Anterior cingulate cortex (tissue), 58 donors: ENCODE results near the gene MISFA.
"Not testable (repeated sequence)": the region's sequence is repeated elsewhere in the genome, so short reads cannot be mapped to it uniquely, and the experiment has no call there.

Source experiments
- DNase-seq, 58 donors: peaks; one replicate each; lab custom pipeline; 2025; lab: John Stamatoyannopoulos, UW

Gene MISFA

DNA sequence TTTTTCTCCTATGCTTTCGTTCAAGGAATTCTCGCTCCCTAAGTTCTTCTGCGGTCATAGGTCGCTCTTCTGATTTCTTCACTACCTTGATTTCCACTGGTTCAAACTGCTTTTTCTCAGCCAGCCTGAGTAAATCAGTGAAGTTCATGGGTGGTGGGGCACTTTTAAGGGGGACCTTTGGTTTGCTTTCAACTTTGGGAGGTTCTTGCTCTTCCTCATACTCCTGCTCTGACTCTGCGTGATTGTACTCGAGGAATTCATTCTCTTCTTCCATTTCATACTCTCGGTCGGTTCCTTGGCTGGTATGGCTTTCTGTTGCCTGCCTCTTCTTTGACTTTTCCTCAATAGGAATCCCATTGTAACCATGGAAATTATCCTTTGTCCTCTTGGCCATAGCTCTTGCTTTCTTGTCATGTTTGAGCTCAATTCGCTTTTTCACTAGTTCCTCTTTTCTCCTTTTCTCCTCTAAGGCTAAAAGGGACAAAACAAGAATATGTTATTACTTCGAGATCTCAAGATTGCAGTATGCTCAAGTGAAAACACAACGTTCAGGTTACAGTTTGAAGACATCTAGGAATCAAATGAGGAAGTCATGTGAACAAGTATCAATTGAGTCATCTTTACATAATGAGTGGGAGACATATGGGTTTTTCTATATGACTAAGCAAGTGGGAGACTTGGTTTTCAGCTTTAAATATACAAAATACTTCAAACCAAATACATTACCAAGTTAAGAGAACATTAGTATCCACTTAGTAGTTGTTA is 16.2 kb downstream of the MISFA start:
- no peak for DNase-seq

- no peak for DNase-seq
Measured at GRCh38 chr11:18617688-18618341, 18.2 kb downstream of the MISFA start.

- peak in 2 of 58 donors; percentile 1 to 48 for DNase-seq
Measured at GRCh38 chr11:18618342-18619025, 18.9 kb downstream of the MISFA start.

DNA sequence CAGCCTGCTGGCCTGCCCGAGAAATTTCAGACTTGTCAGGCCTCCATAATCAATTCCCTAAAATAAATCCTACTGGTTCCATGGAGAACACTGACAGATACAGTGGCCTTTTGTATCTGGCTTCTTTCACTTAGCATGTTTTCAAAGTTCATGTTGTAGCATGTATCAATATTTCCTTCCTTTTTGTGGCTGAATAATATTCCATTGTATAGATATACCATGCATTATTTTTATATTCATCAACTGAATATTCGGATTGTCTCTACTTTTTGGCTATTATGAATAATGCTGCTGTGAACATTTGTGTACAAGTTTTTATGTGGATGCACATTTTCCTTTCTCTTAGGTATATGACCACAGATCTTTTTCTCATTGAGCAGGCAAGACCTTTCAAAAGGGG is 24.1 kb downstream of the MISFA start:
- no peak for DNase-seq

DNA sequence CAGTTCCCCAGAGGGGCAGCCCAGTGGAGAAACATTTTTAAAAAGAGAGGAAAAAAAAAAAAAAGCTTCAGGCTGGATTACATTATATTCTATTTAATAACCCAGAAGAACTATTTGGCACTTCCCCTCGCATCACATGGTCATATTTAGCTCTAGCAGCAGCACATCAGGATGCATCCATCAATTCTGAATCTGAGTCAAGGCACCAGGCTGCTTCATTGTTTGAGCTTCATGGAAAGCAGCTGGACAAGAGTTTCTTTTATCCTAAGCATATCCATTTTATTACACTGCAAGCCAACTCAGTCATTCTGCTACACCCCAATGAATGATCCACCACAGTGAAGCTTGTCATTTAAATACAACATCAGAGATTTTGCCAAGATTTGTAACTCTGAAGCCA is 24.6 kb downstream of the MISFA start:
- no peak for DNase-seq

DNA sequence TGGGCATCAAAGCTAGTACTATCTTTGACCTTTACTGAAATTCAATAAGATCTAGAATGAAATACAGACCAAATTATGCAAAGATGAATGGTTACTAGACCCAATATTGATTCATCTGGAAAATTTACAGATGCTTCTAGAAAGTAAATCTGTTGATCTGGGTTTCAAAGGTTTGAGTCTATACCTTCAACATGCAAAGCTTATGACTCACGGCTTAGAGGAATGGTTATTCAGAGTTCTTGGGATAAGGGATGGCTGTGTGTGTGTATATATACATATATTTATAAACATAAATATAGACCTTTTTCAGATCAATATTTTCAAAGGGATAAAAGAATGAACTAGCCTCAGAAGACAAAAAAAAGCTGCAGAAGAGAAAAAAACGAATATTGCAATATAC is 33.3 kb downstream of the MISFA start:
- DNase-seq, result no peak

GRCh38 chr11:18633256-18634139 is 33.9 kb downstream of the MISFA start:
- peak in 1 of 58 donors; percentile 43 for DNase-seq

DNA sequence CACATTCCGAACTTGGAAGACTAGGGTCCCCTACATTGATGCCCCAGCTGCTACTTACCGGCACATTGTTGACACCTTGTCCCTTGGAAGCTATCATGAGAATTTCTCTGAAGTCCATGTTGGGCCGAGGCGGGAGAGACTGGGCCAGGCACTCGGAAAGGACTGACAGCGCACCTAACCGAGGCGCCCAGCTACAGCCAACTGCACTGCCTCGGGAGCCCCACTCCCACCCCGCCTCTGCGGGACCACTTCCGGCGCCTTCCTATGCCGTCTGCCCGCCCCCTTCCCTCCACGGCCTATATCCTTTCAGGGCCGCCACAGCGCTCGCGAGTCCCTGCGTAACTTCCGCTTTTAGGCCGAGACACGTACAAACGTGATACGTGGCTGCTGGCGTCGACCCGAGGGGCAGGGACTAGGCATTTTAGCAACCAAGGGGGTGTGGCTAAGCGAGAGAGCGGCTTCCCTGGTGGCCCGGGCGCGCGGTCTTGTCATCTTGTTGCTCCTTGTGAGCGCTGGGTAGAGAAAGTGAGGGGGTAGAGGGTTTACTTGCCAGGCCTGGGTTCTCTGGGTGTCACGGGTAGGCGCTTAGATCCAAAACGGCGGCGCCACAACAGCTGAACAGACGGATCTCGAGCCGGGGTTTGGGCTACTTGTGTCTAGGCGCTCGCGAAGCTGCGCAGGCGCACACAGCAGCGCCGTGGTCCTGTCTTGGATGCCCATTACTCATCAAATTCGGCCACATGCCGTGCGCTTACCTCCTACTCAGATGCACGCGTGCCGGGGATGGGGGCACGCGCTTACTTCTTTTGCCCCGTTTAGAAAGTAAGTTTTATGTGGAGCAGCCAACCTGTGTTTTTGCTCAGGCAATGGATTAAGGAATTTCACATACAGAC is 34.8 kb downstream of the MISFA start, which contains the start of gene SPTY2D1:
Gene SPTY2D1 (minus strand): TSS at position 203 of the 893 bp plus-strand sequence. CDS start 85 bp downstream, at position 118.
- peak; percentile 94 to 99 (median 98) for DNase-seq

DNA sequence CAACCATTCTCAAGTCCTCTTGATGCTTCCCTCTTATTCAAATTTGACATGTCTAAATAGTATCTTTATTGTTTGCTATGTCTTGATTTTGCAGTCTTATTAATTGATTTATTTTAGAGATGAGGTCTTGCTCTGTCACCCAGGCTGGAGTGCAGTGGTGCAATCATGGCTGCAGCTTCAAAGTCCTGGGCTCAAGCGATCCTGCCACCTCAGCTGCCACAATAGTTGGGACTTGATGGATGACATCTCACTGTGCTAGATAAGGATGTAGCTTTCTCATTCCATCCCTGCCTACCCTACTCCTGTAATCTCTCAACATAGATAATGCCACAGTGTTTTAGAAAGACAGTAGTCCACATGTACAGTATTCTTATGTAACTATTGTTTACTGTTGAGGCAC is 42.1 kb downstream of the MISFA start:
- DNase-seq, result no peak

GRCh38 chr11:18643034-18643433 is 43.4 kb downstream of the MISFA start:
- DNase-seq, result not testable (repeated sequence)

- no peak for DNase-seq
Measured at GRCh38 chr11:18650353-18650752, 50.8 kb downstream of the MISFA start.

DNA sequence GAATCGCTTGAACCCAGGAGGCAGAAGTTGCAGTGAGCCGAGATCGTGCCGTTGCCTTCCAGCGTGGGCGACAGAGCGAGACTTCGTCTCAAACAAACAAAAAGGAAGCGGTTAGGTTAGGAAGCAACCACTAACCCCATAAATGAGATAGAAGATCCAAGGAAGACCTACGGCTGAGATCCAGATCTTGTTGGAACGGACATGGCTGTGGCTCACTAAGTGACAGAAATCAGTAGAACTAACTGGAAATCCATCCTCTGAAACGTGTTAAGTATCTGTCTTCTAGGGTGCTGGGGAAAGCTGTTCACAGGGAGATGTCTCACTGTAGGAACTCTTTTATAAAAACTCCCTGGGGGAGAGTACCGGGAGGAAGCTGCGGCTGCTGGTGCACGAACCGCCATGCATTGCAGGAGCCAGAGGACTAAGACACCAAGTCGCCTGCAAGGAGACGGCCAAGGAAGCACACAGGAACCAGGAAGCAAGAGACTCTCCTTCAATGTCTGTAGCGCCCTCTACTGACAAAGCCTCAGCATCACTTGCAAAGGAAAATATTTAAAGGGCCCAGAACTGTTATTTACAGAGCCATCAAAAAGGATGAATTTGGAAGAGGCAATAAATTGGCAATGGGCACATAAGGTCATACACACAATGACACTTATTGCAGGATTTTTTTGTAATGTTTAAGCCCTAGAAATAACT is 51.4 kb downstream of the MISFA start:
- DNase-seq, result no peak
